Coronary artery (tissue), 2 donors: ENCODE results near the gene ANKRD6.
"Not testable (repeated sequence)": the region's sequence is repeated elsewhere in the genome, so short reads cannot be mapped to it uniquely, and the experiment has no call there.

Experiments used
- DNase-seq: peaks from one replicate; pipeline ENCODE4 v3.0.0-alpha.2; 2017; ENCODE audit warnings: low spot score
- H3K27ac ChIP-seq, 2 donors: fragments of 200-600 bp; sonication (generic); one replicate each; pipeline ENCODE4 v1.5.1; 2016 to 2019
- H3K4me3 ChIP-seq: fragments of 200-600 bp; sonication (generic); 2 replicates; pipeline ENCODE4 v1.5.1; 2016; ENCODE audit warnings: mild to moderate bottlenecking, moderate library complexity
- TF ChIP-seq, protein P1 (sequence below): fragments of 200-600 bp; sonication (generic); IDR thresholded peaks from one replicate; pipeline ENCODE4 v1.5.1; 2019; ENCODE audit warnings: antibody characterized with exemption

The ANKRD6 gene

DNA sequence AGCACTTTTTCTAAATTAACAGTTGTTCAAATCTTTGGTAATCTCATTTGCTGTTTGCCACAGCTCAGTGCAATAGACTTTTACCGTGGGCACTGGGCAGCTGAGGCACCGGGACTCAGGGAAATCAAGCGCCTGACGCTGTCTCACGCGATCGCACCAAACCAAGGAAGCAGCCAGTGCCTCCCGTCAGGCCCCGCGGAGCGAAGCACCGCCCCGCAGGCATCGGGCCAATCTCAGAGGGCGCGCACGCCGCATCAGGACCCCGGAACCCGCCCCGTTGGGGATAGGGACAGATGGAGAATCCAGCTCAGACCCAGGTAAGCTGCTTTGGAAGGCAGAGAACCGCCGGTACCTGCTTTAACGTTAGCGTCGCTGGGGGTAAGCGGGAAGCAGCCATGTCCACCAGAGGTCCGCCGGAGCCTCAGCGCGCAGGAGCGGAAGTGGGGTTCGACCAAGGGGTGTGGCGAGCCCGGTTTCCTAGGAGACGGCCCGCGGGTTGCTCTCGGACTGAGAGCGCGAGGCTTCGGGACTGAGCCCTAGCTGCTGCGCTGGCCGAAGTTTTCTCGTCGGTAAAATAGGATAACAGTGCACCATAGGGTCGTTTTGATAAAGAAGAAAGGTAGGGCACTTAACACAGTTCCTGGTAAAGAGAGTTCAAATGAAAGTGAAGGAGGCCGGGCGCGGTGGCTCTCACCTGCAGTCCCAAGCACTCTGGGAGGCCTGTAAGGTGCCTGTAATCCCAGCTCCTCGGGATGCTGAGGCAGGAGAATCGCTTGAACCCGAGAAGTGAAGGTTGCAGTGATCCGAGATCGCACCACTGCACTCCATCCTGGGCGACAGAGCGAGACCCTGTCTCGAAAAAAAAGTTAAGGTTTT lies 205.6 kb downstream of the ANKRD6 start, which contains the start of gene LYRM2:
LYRM2 (minus strand) TSS at position 428 of the 876 bp plus-strand sequence; CDS start at position 397, 31 bp downstream.
- DNase-seq, result peak; percentile 96
- Histone ChIP-seq H3K27ac (peak within 1 kb of the TSS; percentile 89 to 90), H3K4me3 (peak within 1 kb of the TSS; percentile 81)
- TF ChIP-seq, protein P1, sequence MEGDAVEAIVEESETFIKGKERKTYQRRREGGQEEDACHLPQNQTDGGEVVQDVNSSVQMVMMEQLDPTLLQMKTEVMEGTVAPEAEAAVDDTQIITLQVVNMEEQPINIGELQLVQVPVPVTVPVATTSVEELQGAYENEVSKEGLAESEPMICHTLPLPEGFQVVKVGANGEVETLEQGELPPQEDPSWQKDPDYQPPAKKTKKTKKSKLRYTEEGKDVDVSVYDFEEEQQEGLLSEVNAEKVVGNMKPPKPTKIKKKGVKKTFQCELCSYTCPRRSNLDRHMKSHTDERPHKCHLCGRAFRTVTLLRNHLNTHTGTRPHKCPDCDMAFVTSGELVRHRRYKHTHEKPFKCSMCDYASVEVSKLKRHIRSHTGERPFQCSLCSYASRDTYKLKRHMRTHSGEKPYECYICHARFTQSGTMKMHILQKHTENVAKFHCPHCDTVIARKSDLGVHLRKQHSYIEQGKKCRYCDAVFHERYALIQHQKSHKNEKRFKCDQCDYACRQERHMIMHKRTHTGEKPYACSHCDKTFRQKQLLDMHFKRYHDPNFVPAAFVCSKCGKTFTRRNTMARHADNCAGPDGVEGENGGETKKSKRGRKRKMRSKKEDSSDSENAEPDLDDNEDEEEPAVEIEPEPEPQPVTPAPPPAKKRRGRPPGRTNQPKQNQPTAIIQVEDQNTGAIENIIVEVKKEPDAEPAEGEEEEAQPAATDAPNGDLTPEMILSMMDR, result no peak

DNA sequence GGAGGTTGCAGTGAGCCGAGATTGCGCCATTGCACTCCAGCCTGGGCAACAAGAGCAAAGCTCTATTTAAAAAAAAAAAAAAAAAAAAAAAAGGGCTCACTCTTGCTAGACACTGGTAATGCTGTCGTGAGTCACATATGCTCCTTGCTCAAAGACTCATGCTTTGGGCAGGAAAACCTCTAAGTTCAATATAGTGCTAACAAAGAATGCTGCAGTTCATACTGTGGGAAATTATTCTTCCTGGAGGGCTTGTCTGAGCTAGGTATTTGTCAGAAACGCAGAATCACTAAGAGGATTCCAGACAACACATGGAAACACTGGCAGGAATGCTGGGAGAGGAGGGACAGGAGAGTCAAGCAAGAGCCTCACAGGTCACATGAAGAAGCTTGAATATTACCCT lies 207.9 kb downstream of the ANKRD6 start:
- DNase-seq, result no peak
- no peak overlapping the region for H3K27ac ChIP-seq

DNA sequence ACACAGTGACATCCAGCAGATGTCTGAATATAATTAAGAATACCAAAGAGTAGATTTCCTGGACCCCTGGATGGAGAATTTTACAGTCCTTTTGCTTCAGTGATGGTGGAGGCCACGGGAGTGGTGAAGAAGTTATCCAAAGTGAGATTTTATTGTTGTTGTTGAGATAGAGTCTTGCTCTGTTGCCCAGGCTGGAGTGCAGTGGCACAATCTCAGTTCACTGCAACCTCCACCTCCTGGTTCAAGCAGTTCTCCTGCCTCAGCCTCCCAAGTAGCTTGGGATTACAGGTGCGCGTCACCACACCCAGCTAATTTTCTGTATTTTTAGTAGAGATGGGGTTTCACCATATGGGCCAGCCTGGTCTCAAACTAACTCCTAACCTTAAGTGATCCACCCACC lies 208.6 kb downstream of the ANKRD6 start:
- H3K4me3 ChIP-seq, H3K27ac ChIP-seq, DNase-seq: not testable (repeated sequence)

More for the DNA sequence above, 207.9 kb downstream of the ANKRD6 start:
- no peak overlapping the region for H3K4me3 ChIP-seq
- TF ChIP-seq, protein P1, result no peak

DNA sequence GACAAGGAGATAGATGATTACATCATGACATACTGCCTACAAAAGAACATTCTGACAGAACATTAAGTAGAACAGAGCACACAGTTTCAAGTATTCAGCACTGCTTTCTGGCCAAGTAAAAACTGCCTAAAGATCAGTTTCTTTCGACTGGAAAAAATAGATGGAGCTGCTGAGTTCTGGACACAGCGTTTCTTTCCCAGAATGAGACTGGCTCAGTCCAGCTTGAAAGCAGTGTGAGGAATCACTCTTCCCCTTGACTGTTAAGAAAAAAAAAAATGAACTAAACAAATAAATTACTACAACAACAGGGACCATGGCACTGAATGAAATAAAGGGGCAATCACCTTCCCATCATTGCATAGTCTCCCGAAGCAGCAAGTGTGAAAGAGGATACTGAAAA lies 210.0 kb downstream of the ANKRD6 start:
- TF ChIP-seq, protein P1, result no peak
- DNase-seq, result no peak
- Histone ChIP-seq H3K4me3 (no peak overlapping the region), H3K27ac (no peak overlapping the region)

DNA sequence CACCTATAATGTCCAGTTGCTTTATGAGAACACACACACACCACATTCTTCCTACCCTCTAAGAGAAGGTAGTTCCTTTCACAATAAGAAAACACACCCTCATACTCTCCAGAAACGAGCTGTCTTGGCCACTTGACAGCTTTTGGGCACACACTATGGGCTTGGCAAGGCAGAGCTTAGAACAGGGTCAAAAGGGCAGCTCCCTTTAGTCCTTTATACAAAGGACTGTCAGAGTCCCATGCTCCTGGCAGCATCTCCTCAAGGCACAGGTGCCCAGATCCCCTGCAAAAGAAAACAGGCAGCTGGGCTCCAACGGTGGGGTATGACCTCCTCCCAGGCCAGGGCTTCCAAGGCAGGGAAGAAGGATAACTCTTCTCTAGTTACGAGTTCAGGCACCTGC lies 210.5 kb downstream of the ANKRD6 start:
- Histone ChIP-seq H3K4me3 (no peak overlapping the region), H3K27ac (no peak overlapping the region)
- no peak for DNase-seq
- TF ChIP-seq, protein P1, result no peak

DNA sequence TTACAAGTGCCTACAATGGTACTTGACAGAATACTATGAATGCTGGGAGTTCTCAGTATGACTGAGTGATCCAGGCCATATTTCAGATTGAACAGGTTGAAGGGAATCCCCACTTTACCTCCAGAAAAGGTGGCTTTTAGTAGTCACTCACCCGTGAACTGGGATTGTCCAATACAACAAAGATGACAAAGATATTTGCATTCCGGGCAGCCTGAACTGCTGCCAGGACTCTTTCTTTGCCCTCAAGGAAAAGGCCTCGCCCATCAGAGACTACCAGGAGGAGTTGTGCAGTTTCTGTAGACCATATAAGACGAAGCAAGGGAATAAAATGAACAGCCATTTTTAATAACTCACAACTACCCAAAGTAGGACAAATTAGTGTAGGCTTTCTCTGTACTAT lies 211.9 kb downstream of the ANKRD6 start:
- DNase-seq, result no peak
- Histone ChIP-seq H3K4me3 (no peak overlapping the region), H3K27ac (no peak overlapping the region)
- TF ChIP-seq, protein P1, result no peak

DNA sequence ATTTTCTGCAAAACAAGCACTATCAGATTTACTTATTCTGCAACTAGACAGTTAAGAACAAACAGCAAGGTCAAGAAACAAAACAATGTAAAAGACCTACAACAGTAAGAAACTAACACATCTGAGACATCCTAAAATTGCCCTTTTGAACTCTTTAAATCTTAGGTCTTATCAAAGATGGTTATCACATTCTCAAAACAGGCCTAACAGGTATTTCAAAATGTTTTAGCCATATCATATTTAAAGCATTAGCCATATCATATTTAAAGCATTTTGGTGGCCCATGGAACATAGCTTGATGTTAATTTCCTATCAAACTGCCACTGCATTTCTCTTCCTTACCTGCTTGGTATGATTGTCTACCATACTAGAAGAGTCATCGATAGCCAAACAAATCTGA lies 216.7 kb downstream of the ANKRD6 start:
- no peak for DNase-seq
- no peak overlapping the region for H3K4me3 ChIP-seq
- TF ChIP-seq, protein P1, result no peak
- H3K27ac ChIP-seq, result no peak overlapping the region
